Inferior parietal cortex (tissue), 1 donor: Measurements from ENCODE around the gene NLRP6.
"Not testable (repeated sequence)": the region's sequence is repeated elsewhere in the genome, so short reads cannot be mapped to it uniquely, and the experiment has no call there.

Source experiments
- DNase-seq: peaks from one replicate; pipeline ENCODE4 v3.0.0-alpha.2; 2016; ENCODE audit errors: extremely low spot score

Gene NLRP6

GRCh38 chr11:282171-282570 is 4.0 kb downstream of the NLRP6 start:
- no peak for DNase-seq

GRCh38 chr11:282630-283360 is 4.6 kb downstream of the NLRP6 start:
- DNase-seq = no peak

GRCh38 chr11:283405-284104 is 5.3 kb downstream of the NLRP6 start:
- no peak for DNase-seq

GRCh38 chr11:284105-285020 is 6.2 kb downstream of the NLRP6 start:
- no peak for DNase-seq

GRCh38 chr11:285021-285893 is 7.0 kb downstream of the NLRP6 start:
- DNase-seq = no peak

- DNase-seq = no peak
Measured at GRCh38 chr11:285894-286220, 7.7 kb downstream of the NLRP6 start.

- DNase-seq = not testable (repeated sequence)
Measured at GRCh38 chr11:286977-287820, 9.0 kb downstream of the NLRP6 start.

GRCh38 chr11:287821-288477 is 9.7 kb downstream of the NLRP6 start:
- no peak for DNase-seq

- no peak for DNase-seq
Measured at GRCh38 chr11:288478-289397, 10.5 kb downstream of the NLRP6 start, which contains the start of gene PGGHG. TSS of gene PGGHG (plus strand) at chr11:289126. CDS start at chr11:289817, 691 bp downstream.

GRCh38 chr11:289398-289711 is 11.1 kb downstream of the NLRP6 start:
- no peak for DNase-seq

- no peak for DNase-seq
Measured at GRCh38 chr11:289712-290620, 11.8 kb downstream of the NLRP6 start.

- no peak for DNase-seq
Measured at GRCh38 chr11:290621-291231, 12.5 kb downstream of the NLRP6 start.

- no peak for DNase-seq
Measured at GRCh38 chr11:291281-292210, 13.3 kb downstream of the NLRP6 start.

- DNase-seq = no peak
Measured at GRCh38 chr11:292211-293121, 14.3 kb downstream of the NLRP6 start.

- DNase-seq = no peak
Measured at GRCh38 chr11:293271-293851, 15.2 kb downstream of the NLRP6 start.
